DMS53 (cell line): Measurements from ENCODE around the gene CYB5D1.
A peak's percentile ranks its signal among the peaks of the same experiment; 100 is the strongest.
"Not testable (repeated sequence)": the region's sequence is repeated elsewhere in the genome, so short reads cannot be mapped to it uniquely, and the experiment has no call there.

ENCODE experiments used
- DNase-seq: peaks from one replicate; lab custom pipeline; 2025; lab: John Stamatoyannopoulos, UW

CYB5D1 gene

GRCh38 chr17:7856011-7856810 is 1.6 kb upstream of the CYB5D1 start:
- DNase-seq, result peak; percentile 85

GRCh38 chr17:7856811-7857712 is 741 bp upstream of the CYB5D1 start, which contains the start of gene NAA38:
Gene NAA38 (minus strand): TSS chr17:7857559. CDS start chr17:7857463, 96 bp downstream.
- peak; percentile 100 for DNase-seq

- peak; percentile 89 for DNase-seq
These were observed 663 bp downstream of the CYB5D1 start for GRCh38 chr17:7858522-7858810.

GRCh38 chr17:7859028-7859427 is 1.2 kb downstream of the CYB5D1 start:
- DNase-seq, result no peak

GRCh38 chr17:7862692-7863437 is 5.1 kb downstream of the CYB5D1 start:
- peak; percentile 85 for DNase-seq

- not testable (repeated sequence) for DNase-seq
These were observed 6.6 kb downstream of the CYB5D1 start for GRCh38 chr17:7864384-7864783.

- no peak for DNase-seq
These were observed 7.3 kb downstream of the CYB5D1 start for GRCh38 chr17:7864995-7865650.

- DNase-seq, result no peak
These were observed 10.1 kb downstream of the CYB5D1 start for GRCh38 chr17:7867881-7868329.

- DNase-seq, result no peak
These were observed 15.2 kb downstream of the CYB5D1 start for GRCh38 chr17:7873051-7873450.

GRCh38 chr17:7875804-7876370 is 18.1 kb downstream of the CYB5D1 start:
- DNase-seq, result no peak

GRCh38 chr17:7878234-7878633 is 20.4 kb downstream of the CYB5D1 start:
- DNase-seq, result no peak

GRCh38 chr17:7880076-7880868 is 22.5 kb downstream of the CYB5D1 start:
- DNase-seq, result no peak

GRCh38 chr17:7881276-7882054 is 23.7 kb downstream of the CYB5D1 start:
- DNase-seq, result peak; percentile 86

GRCh38 chr17:7882068-7882467 is 24.3 kb downstream of the CYB5D1 start:
- DNase-seq, result peak; percentile 95

- no peak for DNase-seq
These were observed 24.8 kb downstream of the CYB5D1 start for GRCh38 chr17:7882629-7883028.

GRCh38 chr17:7883781-7884386 is 26.1 kb downstream of the CYB5D1 start:
- peak; percentile 78 for DNase-seq

GRCh38 chr17:7884581-7885366 is 27.0 kb downstream of the CYB5D1 start:
- peak; percentile 74 for DNase-seq
